Subcutaneous abdominal adipose tissue (tissue), 5 donors: ENCODE measurements around the gene MOSMO.
"Not testable (repeated sequence)": the region's sequence is repeated elsewhere in the genome, so short reads cannot be mapped to it uniquely, and the experiment has no call there.

Experiments
- H3K27ac ChIP-seq: one replicate; pipeline ENCODE4 v1.7.0; 2013; ENCODE audit warnings: low read depth, mild to moderate bottlenecking, inconsistent platforms, low read length, moderate library complexity
- H3K27me3 ChIP-seq, 5 donors: one replicate each; pipeline ENCODE4 v1.7.0; 2013; ENCODE audit warnings: low read length in 5 of 5, inconsistent platforms in 1 of 5; ENCODE audit not compliant: control insufficient read depth in 5 of 5, insufficient read depth in 4 of 5
- H3K36me3 ChIP-seq, 5 donors: one replicate each; pipeline ENCODE4 v1.7.0; 2013; ENCODE audit warnings: low read length in 5 of 5; ENCODE audit not compliant: control insufficient read depth in 5 of 5, insufficient read depth in 5 of 5
- H3K4me1 ChIP-seq, 5 donors: one replicate each; pipeline ENCODE4 v1.7.0; 2013; ENCODE audit warnings: low read length in 5 of 5, mild to moderate bottlenecking in 3 of 5, moderate library complexity in 1 of 5; ENCODE audit not compliant: control insufficient read depth in 5 of 5, insufficient read depth in 5 of 5
- H3K4me3 ChIP-seq, 5 donors: one replicate each; pipeline ENCODE4 v1.7.0; 2013; ENCODE audit warnings: low read length in 5 of 5, low read depth in 1 of 5
- H3K9ac ChIP-seq, 5 donors: one replicate each; pipeline ENCODE4 v1.7.0; 2013; ENCODE audit warnings: low read length in 5 of 5, mild to moderate bottlenecking in 4 of 5, moderate library complexity in 3 of 5
- H3K9me3 ChIP-seq, 5 donors: one replicate each; pipeline ENCODE4 v1.7.0; 2013; ENCODE audit warnings: low read length in 5 of 5; ENCODE audit not compliant: control insufficient read depth in 5 of 5
- donor health status: healthy.
- donor health status: healthy.
- donor health status: healthy.
- donor health status: healthy.
- donor health status: healthy.

MOSMO gene

GRCh38 chr16:22099256-22099975 is 91.5 kb downstream of the MOSMO start:
- no peaks in the 10 kb centered on the region for H3K36me3 ChIP-seq
- peaks cover 0 to 5% (median 0%) of the 10 kb centered on the region in 5 donors for H3K4me1 ChIP-seq
- H3K27ac ChIP-seq: no peak overlapping the region
- H3K4me3 ChIP-seq: no peak overlapping the region
- no peak overlapping the region for H3K9ac ChIP-seq
- no peaks in the 10 kb centered on the region for H3K27me3 ChIP-seq
- no peaks in the 10 kb centered on the region for H3K9me3 ChIP-seq

DNA sequence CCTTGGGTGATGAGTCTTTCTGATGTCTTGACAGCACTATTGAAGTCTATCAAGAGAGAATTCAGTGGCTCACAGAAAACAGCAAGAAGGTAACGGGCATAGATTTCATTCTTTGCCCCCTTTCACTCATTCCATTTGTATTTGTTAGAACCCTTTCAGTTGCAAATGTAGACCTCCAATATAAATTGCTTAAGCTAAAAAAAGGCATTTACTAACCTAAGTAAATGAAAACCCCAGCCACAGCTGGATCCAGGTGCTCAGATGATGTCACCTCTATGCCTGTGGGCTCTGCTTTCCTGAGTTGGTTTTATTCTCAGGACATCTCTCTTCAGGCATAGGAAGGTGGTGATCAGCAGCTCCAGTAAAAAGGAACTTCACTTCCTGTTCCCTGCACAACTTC is 95.5 kb downstream of the MOSMO start:
- Histone ChIP-seq H3K27me3 (no peaks in the 10 kb centered on the region), H3K9me3 (no peaks in the 10 kb centered on the region), H3K27ac (no peak overlapping the region), H3K9ac (no peak overlapping the region), H3K4me3 (no peak overlapping the region), H3K36me3 (no peaks in the 10 kb centered on the region), H3K4me1 (peaks cover 0 to 5% (median 0%) of the 10 kb centered on the region in 5 donors)

GRCh38 chr16:22109258-22109898 is 101.5 kb downstream of the MOSMO start:
- Histone ChIP-seq H3K4me1 (no peaks in the 10 kb centered on the region), H3K27ac (no peak overlapping the region)

DNA sequence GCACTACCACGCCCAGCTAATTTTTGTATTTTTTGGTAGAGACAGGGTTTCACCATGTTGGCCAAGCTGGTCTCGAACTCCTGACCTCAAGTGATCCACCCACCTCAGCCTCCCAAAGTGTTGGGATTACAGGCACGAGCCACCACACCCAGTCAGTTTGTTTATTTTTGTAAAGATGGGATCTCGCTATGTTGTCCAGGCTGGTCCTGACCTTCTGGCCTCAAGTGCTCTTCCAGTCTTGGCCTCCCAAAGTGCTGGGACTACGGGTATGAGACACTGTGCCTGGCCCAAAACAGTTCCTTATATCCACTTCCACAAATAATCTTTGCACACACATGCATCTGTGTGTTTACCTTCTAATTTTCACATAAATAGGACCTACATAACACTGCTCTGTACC is 103.7 kb downstream of the MOSMO start:
- H3K9me3 ChIP-seq, H3K27me3 ChIP-seq, H3K36me3 ChIP-seq, H3K4me1 ChIP-seq, H3K9ac ChIP-seq, H3K27ac ChIP-seq, H3K4me3 ChIP-seq: not testable (repeated sequence)

More at GRCh38 chr16:22109258-22109898, 101.5 kb downstream of the MOSMO start:
- H3K27me3 ChIP-seq: peaks cover 0 to 5% (median 0%) of the 10 kb centered on the region in 5 donors
- no peak overlapping the region for H3K9ac ChIP-seq
- no peaks in the 10 kb centered on the region for H3K9me3 ChIP-seq
- H3K36me3 ChIP-seq: no peaks in the 10 kb centered on the region
- H3K4me3 ChIP-seq: no peak overlapping the region

GRCh38 chr16:22116095-22116700 is 108.3 kb downstream of the MOSMO start:
- Histone ChIP-seq H3K27me3 (peaks cover 0 to 5% (median 0%) of the 10 kb centered on the region in 5 donors), H3K36me3 (no peaks in the 10 kb centered on the region)

GRCh38 chr16:22117609-22118008 is 109.7 kb downstream of the MOSMO start:
- Histone ChIP-seq H3K27me3 (no peaks in the 10 kb centered on the region), H3K27ac (no peak overlapping the region), H3K9ac (no peak overlapping the region), H3K36me3 (no peaks in the 10 kb centered on the region), H3K4me1 (peaks cover 0 to 2% (median 0%) of the 10 kb centered on the region in 5 donors), H3K4me3 (no peak overlapping the region), H3K9me3 (no peaks in the 10 kb centered on the region)

More at GRCh38 chr16:22116095-22116700, 108.3 kb downstream of the MOSMO start:
- no peak overlapping the region for H3K27ac ChIP-seq
- H3K9me3 ChIP-seq: no peaks in the 10 kb centered on the region
- no peak overlapping the region for H3K4me3 ChIP-seq
- H3K9ac ChIP-seq: no peak overlapping the region
- peaks cover 0 to 2% (median 0%) of the 10 kb centered on the region in 5 donors for H3K4me1 ChIP-seq

DNA sequence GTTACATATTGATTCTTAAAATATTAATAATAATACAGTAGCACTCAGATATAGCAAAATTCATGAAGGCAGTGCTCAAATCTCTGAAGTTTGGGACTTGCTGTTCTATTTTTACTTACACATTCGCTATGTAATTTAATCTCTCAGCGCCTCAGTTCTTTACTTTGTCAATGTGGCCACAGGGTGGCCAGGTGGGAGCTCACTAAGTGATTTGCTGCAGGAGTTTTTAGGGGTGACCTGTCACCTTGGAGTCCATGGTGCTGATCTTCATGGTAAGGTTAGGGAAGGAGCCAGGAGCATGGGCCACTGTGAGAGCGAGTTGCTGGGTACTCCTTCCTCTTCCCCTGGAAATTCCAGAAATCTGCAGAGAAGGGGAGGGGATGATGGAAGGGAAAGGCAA is 112.5 kb downstream of the MOSMO start:
- Histone ChIP-seq H3K27ac (no peak overlapping the region), H3K4me1 (peaks cover 0 to 2% (median 0%) of the 10 kb centered on the region in 5 donors), H3K36me3 (no peaks in the 10 kb centered on the region), H3K9me3 (no peaks in the 10 kb centered on the region), H3K9ac (no peak overlapping the region), H3K27me3 (no peaks in the 10 kb centered on the region), H3K4me3 (no peak overlapping the region)

DNA sequence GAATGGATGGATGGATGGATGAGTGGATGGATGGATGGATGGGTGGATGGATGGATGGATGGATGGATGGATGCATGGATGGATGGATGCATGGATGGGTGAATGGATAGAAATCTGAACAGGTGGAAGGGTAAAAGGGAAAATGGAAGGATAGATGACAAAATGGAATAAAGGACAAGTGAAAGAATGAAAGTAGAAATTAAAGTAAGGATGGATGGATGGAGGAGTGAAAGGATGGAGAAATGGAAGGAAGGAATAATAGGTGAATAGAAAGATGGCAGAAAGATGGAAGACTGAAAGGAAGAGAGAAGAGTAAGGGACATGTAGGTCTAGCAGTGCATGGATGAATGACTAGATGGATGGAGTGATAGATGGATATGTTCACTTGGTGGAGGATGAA is 114.3 kb downstream of the MOSMO start:
- Histone ChIP-seq H3K27ac (no peak overlapping the region), H3K9ac (no peak overlapping the region), H3K4me3 (no peak overlapping the region), H3K9me3 (peaks cover 0 to 2% (median 0%) of the 10 kb centered on the region in 5 donors), H3K36me3 (no peaks in the 10 kb centered on the region), H3K27me3 (no peaks in the 10 kb centered on the region), H3K4me1 (no peaks in the 10 kb centered on the region)

- H3K4me3 ChIP-seq: no peak overlapping the region
- no peak overlapping the region for H3K27ac ChIP-seq
- peaks cover 0 to 2% (median 0%) of the 10 kb centered on the region in 5 donors for H3K9me3 ChIP-seq
- no peak overlapping the region for H3K9ac ChIP-seq
- no peaks in the 10 kb centered on the region for H3K4me1 ChIP-seq
- no peaks in the 10 kb centered on the region for H3K36me3 ChIP-seq
- H3K27me3 ChIP-seq: no peaks in the 10 kb centered on the region
Measured at GRCh38 chr16:22123146-22123545, 115.2 kb downstream of the MOSMO start.
